CD14-positive monocyte (primary cell): Measurements from ENCODE around the gene KCNH5. TPM values are rescaled to one million over a fixed set of nuclear protein-coding genes. Genes with fewer than 3 reads are reported as not detected.

Experiments used
- DNase-seq, 3 donors: peaks; one replicate each; pipeline ENCODE4 v3.0.0-alpha.2; 2011 to 2022
- H2AFZ ChIP-seq: 2 replicates; pipeline ENCODE4 v1.6.0; 2012; ENCODE audit warnings: mild to moderate bottlenecking, low read depth, low read length, inconsistent platforms; ENCODE audit not compliant: insufficient read depth, poor library complexity, severe bottlenecking
- H3K27ac ChIP-seq, 2 donors: 1 replicate in 1 of 2; 2 replicates in 1 of 2; pipeline ENCODE4 v1.5.1; 2012 to 2013; ENCODE audit warnings: low read length in 2 of 2, control low read depth in 1 of 2, inconsistent platforms in 1 of 2, low read depth in 1 of 2, mild to moderate bottlenecking in 1 of 2
- H3K27me3 ChIP-seq, 2 donors: one replicate each; pipeline versions ENCODE4 v1.6.0 to v1.6.1; 2011 to 2013; ENCODE audit warnings: low read length in 2 of 2; ENCODE audit not compliant: control insufficient read depth in 2 of 2, insufficient read depth in 2 of 2
- H3K36me3 ChIP-seq, 2 donors: replicated peaks in 1 of 2; 1 replicate in 1 of 2; 2 replicates in 1 of 2; pipeline versions ENCODE4 v1.5.1 to v1.6.1; 2012 to 2013; ENCODE audit warnings: low read length in 2 of 2, control low read depth in 1 of 2, inconsistent platforms in 1 of 2, mild to moderate bottlenecking in 1 of 2; ENCODE audit not compliant: insufficient read depth in 2 of 2, control insufficient read depth in 1 of 2
- H3K4me1 ChIP-seq, 2 donors: 1 replicate in 1 of 2; 2 replicates in 1 of 2; pipeline versions ENCODE4 v1.5.1 to v1.6.1; 2012 to 2013; ENCODE audit warnings: low read length in 2 of 2, control low read depth in 1 of 2, inconsistent platforms in 1 of 2, mild to moderate bottlenecking in 1 of 2, moderate library complexity in 1 of 2; ENCODE audit not compliant: insufficient read depth in 2 of 2, control insufficient read depth in 1 of 2
- H3K4me2 ChIP-seq: replicated peaks from 2 replicates; pipeline ENCODE3; 2012; ENCODE audit warnings: low read length, moderate library complexity, mild to moderate bottlenecking; ENCODE audit not compliant: poor library complexity, severe bottlenecking; ENCODE audit errors: extremely low read depth
- H3K4me3 ChIP-seq, 3 experiments: fragments of 200-600 bp in 1 of 3; sonication (generic) in 1 of 3; replicated peaks in 1 of 3; 1 replicate in 2 of 3; 2 replicates in 1 of 3; pipeline ENCODE4 v1.5.1; 2011 to 2013; ENCODE audit warnings: low read length in 3 of 3, mild to moderate bottlenecking in 3 of 3, control low read depth in 2 of 3, low read depth in 2 of 3, inconsistent platforms in 1 of 3, moderate library complexity in 1 of 3
- H3K79me2 ChIP-seq: 2 replicates; pipeline ENCODE4 v1.6.0; 2012; ENCODE audit warnings: mild to moderate bottlenecking, control low read depth, inconsistent platforms, low read length, moderate library complexity; ENCODE audit not compliant: insufficient read depth
- H3K9ac ChIP-seq: 2 replicates; pipeline ENCODE4 v1.6.0; 2017; ENCODE audit warnings: low read length, mild to moderate bottlenecking; ENCODE audit not compliant: insufficient read depth, poor library complexity, severe bottlenecking
- H3K9me3 ChIP-seq, 2 donors: replicated peaks in 1 of 2; 1 replicate in 1 of 2; 2 replicates in 1 of 2; pipeline versions ENCODE4 v1.5.1 to v1.6.1; 2012 to 2013; ENCODE audit warnings: low read length in 2 of 2, control low read depth in 1 of 2; ENCODE audit not compliant: control insufficient read depth in 1 of 2, insufficient read depth in 1 of 2
- H4K20me1 ChIP-seq: 2 replicates; pipeline ENCODE4 v1.6.0; 2012; ENCODE audit warnings: mild to moderate bottlenecking, low read length, control low read depth, moderate library complexity; ENCODE audit not compliant: insufficient read depth
- H3K27ac Mint-ChIP-seq, 7 donors: one replicate each; pipeline ENCODE4 v1.8.0; 2020; ENCODE audit warnings: mild to moderate bottlenecking in 7 of 7, mixed read lengths in 7 of 7, moderate library complexity in 6 of 7, inconsistent platforms in 2 of 7
- H3K27me3 Mint-ChIP-seq, 3 donors: one replicate each; pipeline ENCODE4 v1.8.0; 2021 to 2022; ENCODE audit warnings: low read depth in 3 of 3, mild to moderate bottlenecking in 3 of 3, mixed read lengths in 3 of 3, moderate library complexity in 3 of 3, inconsistent platforms in 1 of 3
- H3K36me3 Mint-ChIP-seq, 2 donors: one replicate each; pipeline ENCODE4 v1.8.0; 2020; ENCODE audit warnings: mixed read lengths in 2 of 2, inconsistent platforms in 1 of 2, mild to moderate bottlenecking in 1 of 2
- H3K4me1 Mint-ChIP-seq: one replicate; pipeline ENCODE4 v1.8.0; 2020; ENCODE audit warnings: mild to moderate bottlenecking, mixed read lengths
- H3K4me3 Mint-ChIP-seq, 2 donors: one replicate each; pipeline ENCODE4 v1.8.0; 2020; ENCODE audit warnings: mild to moderate bottlenecking in 2 of 2, mixed read lengths in 2 of 2, moderate library complexity in 1 of 2
- H3K9me3 Mint-ChIP-seq, 7 donors: one replicate each; pipeline ENCODE4 v1.8.0; 2020 to 2022; ENCODE audit warnings: mixed read lengths in 7 of 7, mild to moderate bottlenecking in 6 of 7, moderate library complexity in 6 of 7, inconsistent platforms in 2 of 7
- WGBS: methylation state at CpG from one replicate; pipeline ENCODE4 v1.1.5; 2013; ENCODE audit warnings: missing lambda C conversion rate; ENCODE audit not compliant: insufficient coverage; 5-methylcytosine and 5-hydroxymethylcytosine counted together
- intact Hi-C, 2 donors: fragments of 100-400 bp; cut with micrococcal nuclease; formaldehyde crosslinking; loops; one replicate each; pipeline versions ENCODE4 v1.15.0 to v1.15.1; 2023
- polyA plus RNA-seq, 3 donors: library from polyadenylated mRNA; depleted of rRNA in 1 of 3; unstranded in 2 of 3; stranded (reverse) in 1 of 3; fragments of 300-500 nt in 2 of 3; fragments of >200 nt in 1 of 3; fragmentation: Illumina TruSeq in 2 of 3; gene quantifications; 1 replicate in 2 of 3; 2 replicates in 1 of 3; pipeline ENCODE4 v1.2.3, GENCODE V29; 2012 to 2021
- TF ChIP-seq, protein P1 (sequence below): fragments of 200-600 bp; IDR thresholded peaks from one replicate; pipeline ENCODE4 v1.8.0; 2022; ENCODE audit warnings: antibody characterized with exemption, mild to moderate bottlenecking

Gene KCNH5
- polyA plus RNA-seq, 3 donors = not detected

DNA sequence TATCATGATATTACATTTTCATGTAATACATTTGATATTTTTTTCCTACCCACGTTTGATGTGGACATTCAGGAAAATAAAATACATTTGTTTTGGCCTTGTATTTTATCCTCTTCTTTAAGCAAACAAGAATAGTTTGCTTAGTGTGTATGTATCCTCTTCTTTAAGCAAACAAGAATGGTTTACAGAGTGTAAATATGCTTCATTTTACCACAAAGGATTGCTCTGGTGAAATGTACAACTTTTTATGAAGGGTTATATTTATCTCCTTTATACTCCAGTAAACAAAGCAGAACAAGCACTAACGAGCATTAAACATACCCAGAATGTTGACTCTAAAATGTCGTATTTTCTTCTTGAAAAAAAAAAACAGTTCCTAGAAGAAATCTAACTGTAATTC is 244.7 kb downstream of the KCNH5 start:
- Mint-ChIP-seq H3K27ac (no peak overlapping the region), H3K4me1 (no peaks in the 10 kb centered on the region), H3K27me3 (no peaks in the 10 kb centered on the region), H3K4me3 (no peak overlapping the region), H3K36me3 (no peaks in the 10 kb centered on the region), H3K9me3 (peaks cover 0 to 12% (median 3%) of the 10 kb centered on the region in 7 donors)
- Histone ChIP-seq H2AFZ (no peak overlapping the region), H3K4me1 (no peaks in the 10 kb centered on the region), H3K27ac (no peak overlapping the region), H3K79me2 (no peaks in the 10 kb centered on the region), H3K4me2 (no peak overlapping the region), H4K20me1 (no peaks in the 10 kb centered on the region), H3K9me3 (peaks cover 6 to 11% of the 10 kb centered on the region in 2 donors), H3K27me3 (no peaks in the 10 kb centered on the region), H3K4me3 (no peak overlapping the region), H3K9ac (no peak overlapping the region), H3K36me3 (no peaks in the 10 kb centered on the region)
- TF ChIP-seq, protein P1, sequence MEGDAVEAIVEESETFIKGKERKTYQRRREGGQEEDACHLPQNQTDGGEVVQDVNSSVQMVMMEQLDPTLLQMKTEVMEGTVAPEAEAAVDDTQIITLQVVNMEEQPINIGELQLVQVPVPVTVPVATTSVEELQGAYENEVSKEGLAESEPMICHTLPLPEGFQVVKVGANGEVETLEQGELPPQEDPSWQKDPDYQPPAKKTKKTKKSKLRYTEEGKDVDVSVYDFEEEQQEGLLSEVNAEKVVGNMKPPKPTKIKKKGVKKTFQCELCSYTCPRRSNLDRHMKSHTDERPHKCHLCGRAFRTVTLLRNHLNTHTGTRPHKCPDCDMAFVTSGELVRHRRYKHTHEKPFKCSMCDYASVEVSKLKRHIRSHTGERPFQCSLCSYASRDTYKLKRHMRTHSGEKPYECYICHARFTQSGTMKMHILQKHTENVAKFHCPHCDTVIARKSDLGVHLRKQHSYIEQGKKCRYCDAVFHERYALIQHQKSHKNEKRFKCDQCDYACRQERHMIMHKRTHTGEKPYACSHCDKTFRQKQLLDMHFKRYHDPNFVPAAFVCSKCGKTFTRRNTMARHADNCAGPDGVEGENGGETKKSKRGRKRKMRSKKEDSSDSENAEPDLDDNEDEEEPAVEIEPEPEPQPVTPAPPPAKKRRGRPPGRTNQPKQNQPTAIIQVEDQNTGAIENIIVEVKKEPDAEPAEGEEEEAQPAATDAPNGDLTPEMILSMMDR = no peak
- intact Hi-C loops = no loop called here
- no CpG with 5 or more reads among the region's 3 CpGs for WGBS
- no peak for DNase-seq

DNA sequence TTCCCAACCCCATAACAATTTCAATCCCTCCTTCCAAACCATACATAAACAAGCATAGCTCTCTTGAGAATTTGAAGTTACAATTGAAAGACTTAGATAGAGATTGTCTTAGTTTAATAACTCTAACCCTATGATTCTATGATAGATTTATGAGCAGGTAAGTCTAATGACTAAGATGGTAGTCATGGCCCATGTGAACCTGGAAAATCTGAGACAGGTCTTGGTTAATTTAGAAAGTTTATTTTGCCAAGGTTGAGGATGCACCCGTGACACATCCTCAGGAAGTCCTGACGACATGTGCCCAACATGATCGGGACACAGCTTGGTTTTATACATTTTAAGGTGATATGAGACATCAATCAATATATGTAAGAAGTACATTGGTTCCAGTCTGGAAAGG is 248.8 kb downstream of the KCNH5 start:
- H3K27me3 ChIP-seq = no peaks in the 10 kb centered on the region
- no peaks in the 10 kb centered on the region for H4K20me1 ChIP-seq
- H3K36me3 Mint-ChIP-seq = no peaks in the 10 kb centered on the region
- H3K79me2 ChIP-seq = no peaks in the 10 kb centered on the region
- WGBS = no CpG with 5 or more reads among the region's 3 CpGs
- H2AFZ ChIP-seq = no peak overlapping the region
- no peak overlapping the region for H3K9ac ChIP-seq
- no peak overlapping the region for H3K4me2 ChIP-seq
- TF ChIP-seq, protein P1 = no peak
- H3K9me3 ChIP-seq = peaks cover 0 to 3% of the 10 kb centered on the region in 2 donors
- no peak overlapping the region for H3K4me3 ChIP-seq
- peaks cover 0 to 6% (median 2%) of the 10 kb centered on the region in 7 donors for H3K9me3 Mint-ChIP-seq
- intact Hi-C loops = no loop called here
- no peak overlapping the region for H3K27ac Mint-ChIP-seq
- H3K36me3 ChIP-seq = no peaks in the 10 kb centered on the region
- no peaks in the 10 kb centered on the region for H3K27me3 Mint-ChIP-seq
- H3K4me3 Mint-ChIP-seq = no peak overlapping the region
- H3K4me1 Mint-ChIP-seq = no peaks in the 10 kb centered on the region
- H3K4me1 ChIP-seq = no peaks in the 10 kb centered on the region
- no peak overlapping the region for H3K27ac ChIP-seq
- no peak for DNase-seq
